ENCODE data around the gene GOLT1A. TPM values are rescaled to one million over a fixed set of nuclear protein-coding genes. Genes with fewer than 3 reads are reported as not detected.
A peak's percentile ranks its signal among the peaks of the same experiment; 100 is the strongest.

Gene GOLT1A
- total RNA-seq, 6 donors from 2014 or later: 7.5 to 18.5 (median 10.1) TPM; not detected in 1

- WGBS, 2 donors: 97% methylated on average over 9 of the region's 12 CpGs; no CpG with 5 or more reads in 1 of the 2 donors
- H3K9me3 ChIP-seq: no peaks in the 10 kb centered on the region
- no peak overlapping the region for H3K4me3 ChIP-seq
- no peaks in the 10 kb centered on the region for H3K27me3 ChIP-seq
- peak in 1 of 2 donors; percentile 65 for DNase-seq
- H3K4me1 ChIP-seq: peaks cover 0 to 5% (median under 1%) of the 10 kb centered on the region in 4 donors
- H3K27ac ChIP-seq: no peak overlapping the region
- no peak for ATAC-seq (ENCODE audit: low FRiP score in 2 of 2)
- TF ChIP-seq CTCF (IDR thresholded peaks at IDR 0.05): no peak
- TF ChIP-seq EP300 (IDR thresholded peaks at IDR 0.05): no peak
- no peak for TF ChIP-seq POLR2A (IDR thresholded peaks at IDR 0.05)
- no peak for TF ChIP-seq POLR2AphosphoS5 (IDR thresholded peaks at IDR 0.05)
- no peaks in the 10 kb centered on the region for H3K36me3 ChIP-seq
These were observed 47.5 kb upstream of the GOLT1A start for GRCh38 chr1:204261266-204261665.

- Histone ChIP-seq H3K27ac (no peak overlapping the region), H3K27me3 (no peaks in the 10 kb centered on the region), H3K4me1 (peaks cover 0 to 2% (median 0%) of the 10 kb centered on the region in 4 donors), H3K4me3 (no peak overlapping the region), H3K36me3 (no peaks in the 10 kb centered on the region), H3K9me3 (no peaks in the 10 kb centered on the region)
- TF ChIP-seq CTCF (IDR thresholded peaks at IDR 0.05) (no peak), EP300 (IDR thresholded peaks at IDR 0.05) (no peak), POLR2A (IDR thresholded peaks at IDR 0.05) (no peak), POLR2AphosphoS5 (IDR thresholded peaks at IDR 0.05) (no peak)
- WGBS, 2 donors: 86 to 94% methylated on average over 13 to 14 of the region's 14 CpGs
- no peak for ATAC-seq (ENCODE audit: low FRiP score in 2 of 2)
- peak in 1 of 2 donors; percentile 49 for DNase-seq
These were observed 46.9 kb upstream of the GOLT1A start for GRCh38 chr1:204260601-204261197.

- no peaks in the 10 kb centered on the region for H3K4me1 ChIP-seq
- no peak for DNase-seq
- H3K4me3 ChIP-seq: no peak overlapping the region
- no peaks in the 10 kb centered on the region for H3K36me3 ChIP-seq
- no peaks in the 10 kb centered on the region for H3K9me3 ChIP-seq
- no peak for ATAC-seq (ENCODE audit: low FRiP score in 2 of 2)
- H3K27ac ChIP-seq: no peak overlapping the region
- H3K27me3 ChIP-seq: no peaks in the 10 kb centered on the region
- TF ChIP-seq EP300 (IDR thresholded peaks at IDR 0.05) (no peak), CTCF (IDR thresholded peaks at IDR 0.05) (no peak), POLR2A (IDR thresholded peaks at IDR 0.05) (no peak), POLR2AphosphoS5 (IDR thresholded peaks at IDR 0.05) (no peak)
- 95 to 99% methylated on average over 5 of the region's 5 CpGs for WGBS, 2 donors
These were observed 46.0 kb upstream of the GOLT1A start for GRCh38 chr1:204259782-204260181.

GRCh38 chr1:204259196-204259595 lies 45.4 kb upstream of the GOLT1A start:
- 90 to 96% methylated on average over 12 to 18 of the region's 18 CpGs for WGBS, 2 donors
- no peaks in the 10 kb centered on the region for H3K9me3 ChIP-seq
- DNase-seq: peak in 1 of 2 donors; percentile 63

More at GRCh38 chr1:204259196-204259595, 45.4 kb upstream of the GOLT1A start:
- ATAC-seq (ENCODE audit: low FRiP score in 2 of 2): no peak
- Histone ChIP-seq H3K27ac (no peak overlapping the region), H3K27me3 (no peaks in the 10 kb centered on the region), H3K4me1 (peaks cover 0 to 4% (median 2%) of the 10 kb centered on the region in 4 donors), H3K36me3 (no peaks in the 10 kb centered on the region), H3K4me3 (no peak overlapping the region)
- TF ChIP-seq POLR2AphosphoS5 (IDR thresholded peaks at IDR 0.05): no peak
- TF ChIP-seq EP300 (IDR thresholded peaks at IDR 0.05): no peak
- TF ChIP-seq POLR2A (IDR thresholded peaks at IDR 0.05): no peak
- TF ChIP-seq CTCF (IDR thresholded peaks at IDR 0.05): no peak
